Cardiac muscle cell (in vitro differentiated cells and primary cell): Measurements from ENCODE around the gene NXN. TPM values are rescaled to one million over a fixed set of nuclear protein-coding genes. Genes with fewer than 3 reads are reported as not detected.

Experiments
- DNase-seq, 2 donors: peaks; one replicate each; pipeline versions ENCODE4 v3.0.0 to v3.0.0-alpha.2; 2010 to 2017; ENCODE audit warnings: low read depth in 1 of 2, low spot score in 1 of 2
- H3K27ac ChIP-seq: fragments of 200-600 bp; sonication (generic); 2 replicates; pipeline ENCODE4 v1.5.1; 2016
- H3K27me3 ChIP-seq: fragments of 200-600 bp; sonication (generic); 2 replicates; pipeline ENCODE4 v1.6.0; 2016; ENCODE audit warnings: control low read depth
- H3K36me3 ChIP-seq: fragments of 200-600 bp; sonication (generic); 2 replicates; pipeline ENCODE4 v1.5.1; 2016; ENCODE audit warnings: control low read depth
- H3K4me1 ChIP-seq: fragments of 200-600 bp; sonication (generic); 2 replicates; pipeline ENCODE4 v1.8.1; 2017; ENCODE audit warnings: low read depth, mild to moderate bottlenecking, mixed run types
- H3K4me3 ChIP-seq: fragments of 200-600 bp; sonication (generic); 2 replicates; pipeline ENCODE4 v1.5.1; 2016; ENCODE audit warnings: mild to moderate bottlenecking
- H3K9me3 ChIP-seq: fragments of 200-600 bp; sonication (generic); 2 replicates; pipeline ENCODE4 v1.5.1; 2017; ENCODE audit warnings: low read depth, mild to moderate bottlenecking, control low read depth
- CTCF ChIP-seq: IDR thresholded peaks from 2 replicates; pipeline ENCODE4 v1.5.1; 2012; ENCODE audit warnings: low read depth, mild to moderate bottlenecking, low read length
- polyA plus RNA-seq: library from polyadenylated mRNA; unstranded; fragments of >200 nt; fragmentation: Nextera tagmentation; extraction: Ambion mirVana; gene quantifications from 2 replicates; pipeline ENCODE4 v1.2.1, GENCODE V29; 2016
- total RNA-seq: library from RNA; depleted of rRNA; stranded (reverse); fragments of >200 nt; gene quantifications from 2 replicates; pipeline ENCODE4 v1.2.3, GENCODE V29; 2016

NXN gene
- total and polyA plus RNA-seq, 2 experiments from 2014 or later: 120 to 122 TPM

GRCh38 chr17:781805-782731 lies 197.5 kb downstream of the NXN start, which contains the start of the genes GLOD4 and MRM3:
Gene GLOD4 (minus strand): TSS chr17:782280. CDS start chr17:782255, 25 bp downstream.
Gene MRM3 (plus strand): TSS chr17:782353. CDS start chr17:782379, 26 bp downstream.
- Histone ChIP-seq H3K4me1 (peaks cover 7% of the 10 kb centered on the region), H3K4me3 (peak within 1 kb of the TSS; percentile 76), H3K9me3 (no peaks in the 10 kb centered on the region), H3K27me3 (no peaks in the 10 kb centered on the region), H3K27ac (peak within 1 kb of the TSS; percentile 85), H3K36me3 (peaks cover 13% of the 10 kb centered on the region)
- peak; percentile 91 to 92 for DNase-seq
- TF ChIP-seq CTCF: no peak

DNA sequence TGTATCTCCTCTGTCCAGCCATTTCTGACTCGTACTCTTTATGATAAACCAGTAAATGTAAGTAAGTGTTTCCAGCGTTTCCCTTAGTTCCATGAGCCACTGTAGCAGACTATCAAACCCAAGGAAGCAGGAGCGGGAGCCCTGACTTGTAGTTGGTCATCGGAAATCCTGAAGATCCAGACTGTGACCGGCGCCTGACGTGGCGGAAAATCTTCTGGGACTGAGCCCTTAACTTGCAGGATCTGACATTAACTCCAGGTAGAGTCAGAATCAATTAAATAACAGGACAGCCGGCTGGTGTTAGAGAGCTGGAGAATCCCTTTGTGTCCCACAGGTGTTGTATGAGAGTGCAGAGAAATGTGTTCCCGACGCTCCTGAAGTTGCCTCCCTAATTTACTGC lies 201.5 kb downstream of the NXN start:
- H3K9me3 ChIP-seq: no peaks in the 10 kb centered on the region
- no peak overlapping the region for H3K4me3 ChIP-seq
- DNase-seq: no peak
- TF ChIP-seq CTCF: no peak
- H3K4me1 ChIP-seq: peaks cover 3% of the 10 kb centered on the region
- H3K36me3 ChIP-seq: peaks cover 46% of the 10 kb centered on the region
- no peaks in the 10 kb centered on the region for H3K27me3 ChIP-seq
- H3K27ac ChIP-seq: no peak overlapping the region

DNA sequence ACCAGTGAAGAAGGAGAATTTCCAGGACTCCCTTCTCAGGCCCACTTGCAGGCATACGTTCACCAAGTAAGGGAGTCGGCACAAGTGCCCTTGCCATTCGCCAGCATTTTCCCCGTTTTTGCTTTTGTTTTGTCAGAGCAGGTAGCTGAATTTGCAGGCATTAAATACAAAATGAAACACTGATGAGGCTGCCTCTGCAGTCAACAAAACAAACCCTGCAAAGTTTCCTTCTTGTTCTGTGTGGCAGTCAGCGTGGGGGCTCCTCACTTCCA lies 205.3 kb downstream of the NXN start:
- peaks cover 70% of the 10 kb centered on the region for H3K36me3 ChIP-seq
- no peaks in the 10 kb centered on the region for H3K9me3 ChIP-seq
- DNase-seq: no peak
- H3K27ac ChIP-seq: no peak overlapping the region
- no peak for TF ChIP-seq CTCF
- no peaks in the 10 kb centered on the region for H3K4me1 ChIP-seq
- no peaks in the 10 kb centered on the region for H3K27me3 ChIP-seq
- no peak overlapping the region for H3K4me3 ChIP-seq

GRCh38 chr17:773467-774312 lies 205.9 kb downstream of the NXN start:
- Histone ChIP-seq H3K27ac (no peak overlapping the region), H3K4me3 (no peak overlapping the region), H3K36me3 (peaks cover 68% of the 10 kb centered on the region), H3K4me1 (no peaks in the 10 kb centered on the region), H3K27me3 (no peaks in the 10 kb centered on the region), H3K9me3 (no peaks in the 10 kb centered on the region)
- no peak for DNase-seq
- no peak for TF ChIP-seq CTCF

DNA sequence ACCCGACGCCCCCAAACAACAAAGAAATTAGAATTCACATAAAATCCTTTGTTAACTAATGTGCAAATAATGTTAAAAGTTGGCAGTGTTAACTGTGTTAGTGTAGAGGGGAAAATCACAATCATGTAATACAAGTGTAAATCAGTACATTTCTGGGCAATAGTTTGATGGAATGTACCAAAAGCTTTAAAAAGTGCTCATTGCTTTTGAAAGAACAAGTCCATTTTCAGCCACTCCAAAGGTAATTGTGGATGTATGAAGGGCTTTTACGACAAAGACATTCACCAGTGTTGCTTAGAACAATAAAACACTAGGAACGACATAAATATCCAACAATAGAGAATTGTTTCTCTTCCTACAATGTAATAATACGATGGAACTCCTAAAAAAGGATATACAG lies 206.6 kb downstream of the NXN start:
- Histone ChIP-seq H3K27me3 (no peaks in the 10 kb centered on the region), H3K36me3 (peaks cover 64% of the 10 kb centered on the region), H3K4me3 (no peak overlapping the region), H3K4me1 (no peaks in the 10 kb centered on the region), H3K27ac (no peak overlapping the region), H3K9me3 (no peaks in the 10 kb centered on the region)
- no peak for TF ChIP-seq CTCF
- DNase-seq: no peak
